ENCODE results near the gene USP8.

USP8 gene

DNA sequence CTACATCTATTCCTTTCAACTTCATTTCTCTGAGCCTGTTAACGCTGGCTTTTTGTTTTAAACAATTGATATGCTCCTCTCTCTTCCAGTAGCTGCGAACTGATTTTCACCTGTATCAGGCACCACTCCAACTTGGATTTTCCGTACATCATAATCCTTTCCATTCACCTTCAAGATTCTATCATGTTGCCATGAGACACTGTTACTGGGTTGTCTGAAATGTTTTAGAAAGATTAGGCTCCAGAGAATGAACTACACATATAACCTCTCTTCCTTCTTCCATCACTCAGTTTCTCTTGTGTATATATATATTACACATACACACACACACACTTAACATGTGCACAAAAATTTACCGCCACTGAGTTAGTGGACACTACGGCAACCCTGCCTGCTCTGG, 122.4 kb downstream of the USP8 start, which contains the start of gene USP50:
Gene USP50 (minus strand): TSS at position 101 of the 400 bp plus-strand sequence. CDS start 141 bp downstream, outside the sequence.
- no peak for DNase-seq

DNA sequence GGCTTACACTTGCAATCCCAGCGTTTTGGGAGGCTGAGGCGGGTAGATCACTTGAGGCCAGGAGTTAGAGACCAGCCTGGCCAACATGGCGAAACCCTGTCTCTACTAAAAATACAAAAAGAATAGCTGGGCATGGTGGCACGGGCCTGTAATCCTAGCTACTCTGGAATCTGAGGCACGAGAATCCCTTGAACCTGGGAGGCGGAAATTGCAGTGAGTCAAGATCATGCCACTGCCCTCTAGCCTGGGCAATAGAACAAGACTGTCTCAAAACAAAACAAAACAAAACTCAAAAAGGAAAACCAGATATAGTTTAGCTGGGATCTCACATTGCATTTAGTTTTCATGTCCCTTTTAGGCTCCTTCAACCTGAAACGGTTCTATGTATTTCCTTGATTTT, 125.1 kb downstream of the USP8 start:
- DNase-seq = no peak

DNA sequence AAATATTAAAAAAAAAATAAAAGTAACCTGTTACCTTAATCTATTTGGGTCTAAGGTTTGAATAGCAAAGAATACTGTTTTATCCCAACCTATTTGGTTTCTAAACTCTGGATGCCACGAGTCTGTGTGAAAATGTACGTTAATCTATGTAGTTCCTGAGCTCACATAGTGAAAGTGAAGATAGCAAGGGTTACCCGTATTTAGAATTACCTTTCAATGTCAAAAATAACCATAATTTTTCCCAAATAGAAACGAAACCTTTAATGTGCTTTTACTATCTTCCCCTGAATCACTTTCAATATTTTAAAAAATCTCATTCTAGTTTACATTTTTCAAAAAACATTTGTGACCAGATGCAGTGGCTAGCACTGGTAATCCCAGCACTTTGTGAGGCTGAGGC, 128.0 kb downstream of the USP8 start:
- no peak for DNase-seq

DNA sequence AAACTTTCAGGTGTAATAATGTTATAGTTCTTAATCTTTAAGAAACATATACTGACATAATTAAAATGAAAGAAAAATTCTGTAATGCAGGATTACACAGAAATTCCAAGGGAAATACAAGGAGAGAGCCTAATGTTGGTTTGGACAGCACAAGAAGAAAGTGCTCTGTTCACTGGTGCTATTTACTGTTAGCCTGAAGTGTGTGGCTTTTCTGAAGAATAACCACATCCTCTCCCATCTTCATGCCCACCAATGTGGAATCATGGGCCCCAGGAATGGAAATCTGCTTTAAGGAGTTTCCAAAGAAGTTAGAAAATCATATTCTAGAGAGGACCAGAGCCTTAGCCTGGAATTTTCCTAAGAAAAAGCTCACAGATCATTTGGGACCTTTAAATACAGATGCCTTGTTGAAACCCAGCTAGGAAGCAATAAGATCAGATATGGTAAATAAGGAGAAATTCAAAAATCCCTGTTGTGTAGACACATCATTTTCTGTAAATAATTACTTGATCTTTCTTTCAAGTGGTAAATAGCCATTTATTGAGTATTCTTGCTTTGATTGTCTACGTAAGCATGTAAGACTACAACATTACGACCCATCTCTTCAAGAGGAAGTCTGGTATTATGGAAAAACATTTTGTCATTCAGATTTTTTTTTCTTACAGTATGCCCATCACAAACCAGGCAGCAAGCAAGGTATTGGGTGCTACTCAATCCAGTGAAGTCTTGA, 132.6 kb downstream of the USP8 start:
- DNase-seq = no peak

DNA sequence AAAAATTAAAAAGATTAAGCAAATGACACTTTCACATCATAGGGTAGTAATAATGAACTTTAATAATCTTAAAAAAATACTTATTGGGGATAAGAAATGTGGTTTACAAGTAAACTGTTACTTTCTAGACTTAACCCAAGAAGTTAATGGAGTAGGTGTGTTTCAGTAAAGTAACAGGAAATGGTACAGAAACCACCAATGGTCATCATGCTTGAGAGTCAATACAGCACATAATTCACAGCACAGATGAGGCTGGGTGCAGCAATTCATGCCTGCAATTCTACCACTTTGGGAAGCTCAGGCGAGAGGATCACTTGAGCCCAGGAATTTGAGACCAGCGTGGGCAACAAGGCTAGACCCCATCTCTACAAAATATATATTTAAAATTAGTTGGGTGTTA, 133.8 kb downstream of the USP8 start:
- no peak for DNase-seq

DNA sequence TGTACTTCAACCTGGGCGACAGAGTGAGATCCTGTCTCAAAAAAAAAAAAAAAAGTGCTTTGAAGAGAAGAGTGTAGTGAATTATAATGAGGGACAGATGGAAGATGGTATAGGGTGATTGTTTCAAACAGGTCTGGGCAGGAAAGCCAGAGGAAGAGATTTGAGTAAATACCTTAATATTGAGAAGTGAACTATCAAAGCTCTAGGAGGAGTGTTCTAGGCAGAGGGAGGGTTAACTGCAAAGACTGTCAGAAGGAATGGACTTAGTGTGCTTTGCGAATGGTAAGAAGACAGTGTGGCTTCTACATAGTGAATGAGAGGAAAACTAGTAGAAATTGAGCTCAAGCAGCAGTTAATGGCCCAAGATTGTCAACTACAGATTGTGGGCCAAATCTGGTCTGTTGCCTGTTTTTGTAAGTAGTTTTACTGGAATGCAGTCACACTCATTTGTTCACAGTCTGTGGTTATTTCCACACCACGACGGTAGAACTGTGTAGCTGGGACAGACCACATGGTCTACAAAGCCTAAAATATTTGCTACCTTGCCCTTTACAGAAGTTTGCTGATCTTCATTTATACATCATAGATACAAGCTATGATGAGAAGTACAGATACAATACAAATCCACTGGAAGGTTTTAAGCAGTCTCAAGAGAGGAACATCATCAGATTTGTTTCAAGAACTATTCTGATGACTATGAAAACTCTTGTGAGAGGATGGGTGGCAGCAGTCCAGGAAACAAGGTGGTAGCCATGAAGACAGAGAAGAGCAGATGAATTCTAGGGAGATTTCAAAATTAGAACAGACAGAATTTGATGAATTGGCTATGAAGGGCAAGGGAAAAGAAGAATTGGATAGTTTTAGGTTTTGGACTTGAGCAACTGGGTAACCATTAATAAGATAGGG, 138.8 kb downstream of the USP8 start:
- DNase-seq = no peak

DNA sequence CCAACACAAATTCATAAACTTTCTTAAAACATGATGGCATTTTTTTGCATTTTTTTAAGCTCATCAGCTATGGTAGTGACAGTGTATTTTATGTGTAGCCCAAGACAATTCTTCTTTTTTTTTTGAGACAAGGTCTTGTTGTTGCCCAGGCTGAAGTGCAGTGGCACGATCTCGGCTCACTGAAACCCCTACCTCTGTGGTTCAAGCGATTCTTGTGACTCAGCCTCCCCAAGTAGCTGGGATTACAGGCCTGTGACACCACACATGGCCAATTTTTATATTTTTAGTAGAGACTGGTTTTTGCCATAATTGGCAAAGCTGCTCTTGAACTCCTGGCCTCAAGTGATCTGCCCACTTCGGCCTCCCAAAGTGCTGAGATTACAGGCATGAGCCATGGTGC, 139.6 kb downstream of the USP8 start:
- DNase-seq = no peak

All from suppressor macrophage treated with lipopolysaccharide for 1 hour (primary cell).